HepG2 (cell line): ENCODE results near the gene TNFRSF1B. TPM values are rescaled to one million over a fixed set of nuclear protein-coding genes. Genes with fewer than 3 reads are reported as not detected.

ENCODE experiments used
- ATAC-seq: fragments of 200-7000 bp; cut with Tn5 transposase; 3 replicates; pipeline ENCODE4 v1.9.1; 2020; ENCODE audit warnings: mild to moderate bottlenecking, moderate library complexity
- BruUV-seq: library from RNA; stranded (reverse); fragments of 400-500 nt; replicated peaks from 2 replicates; lab custom pipeline; 2021; lab: Mats Ljungman, UMichigan
- CTCF ChIA-PET: fragments of 300-600 bp; formaldehyde crosslinking; extraction: SDS; loops from one replicate; lab custom pipeline; 2021; ENCODE audit warnings: low total read pairs, inconsistent platforms, low intra/inter-chr PET ratio; lab: Yijun Ruan, JAX
- POLR2A ChIA-PET: fragments of 350-600 bp; sonication (Branson Sonifier 250); formaldehyde crosslinking; loops from one replicate; lab custom pipeline; 2020; ENCODE audit warnings: antibody characterized with exemption, inconsistent platforms; lab: Yijun Ruan, JAX
- DNase-seq: peaks from one replicate; pipeline ENCODE4 v3.0.0-alpha.2; 2015; ENCODE audit warnings: low spot score
- FAIRE-seq: peaks from 3 replicates; lab custom pipeline; 2011; peaks lifted over from hg19 to GRCh38; lab: Jason Lieb, UNC
- H2AFZ ChIP-seq: one replicate; pipeline ENCODE4 v1.6.1; 2011; ENCODE audit warnings: low read length, inconsistent platforms
- H3K27ac ChIP-seq: fragments of 300-600 bp; 3 replicates; pipeline ENCODE4 v1.8.0; 2011; ENCODE audit warnings: mixed run types, mild to moderate bottlenecking, mixed read lengths, low read length, inconsistent platforms; ENCODE audit not compliant: insufficient read depth; ENCODE audit errors: extremely low read length
- H3K27me3 ChIP-seq, 2 experiments: fragments of 200-600 bp in 1 of 2; 2 replicates in 1 of 2; 3 replicates in 1 of 2; pipeline versions ENCODE4 v1.6.0 to v1.8.0; 2011; ENCODE audit warnings: low read length in 2 of 2, mild to moderate bottlenecking in 2 of 2, moderate library complexity in 2 of 2, inconsistent platforms in 1 of 2; ENCODE audit not compliant: insufficient read depth in 2 of 2, control insufficient read depth in 1 of 2
- H3K36me3 ChIP-seq, 2 experiments: fragments of 200-600 bp in 1 of 2; replicated peaks in 1 of 2; 2 replicates in 1 of 2; 3 replicates in 1 of 2; pipeline versions ENCODE4 v1.5.1 to v1.8.0; 2011; ENCODE audit warnings: low read length in 2 of 2, inconsistent platforms in 1 of 2; ENCODE audit not compliant: insufficient read depth in 2 of 2, control insufficient read depth in 1 of 2
- H3K4me1 ChIP-seq: 2 replicates; pipeline ENCODE4 v1.5.1; 2012; ENCODE audit warnings: low read length, inconsistent platforms; ENCODE audit not compliant: insufficient read depth
- H3K4me2 ChIP-seq: 2 replicates; pipeline ENCODE4 v1.6.0; 2011; ENCODE audit warnings: low read depth, low read length, inconsistent platforms
- H3K4me3 ChIP-seq, 3 experiments: fragments of 200-600 bp in 1 of 3; sonication (generic), shearing (Covaris generic) in 1 of 3; replicated peaks in 1 of 3; 2 replicates each; pipeline ENCODE4 v1.5.1; 2011 to 2016; ENCODE audit warnings: low read length in 3 of 3, inconsistent platforms in 2 of 3, low read depth in 2 of 3, mild to moderate bottlenecking in 2 of 3, control low read depth in 1 of 3, mixed read lengths in 1 of 3; ENCODE audit not compliant: insufficient read depth in 1 of 3
- H3K79me2 ChIP-seq: one replicate; pipeline ENCODE4 v1.6.1; 2011; ENCODE audit warnings: low read length, inconsistent platforms; ENCODE audit not compliant: insufficient read depth
- H3K9ac ChIP-seq: 2 replicates; pipeline ENCODE4 v1.6.0; 2011; ENCODE audit warnings: mild to moderate bottlenecking, low read depth, low read length, inconsistent platforms; ENCODE audit not compliant: insufficient read depth
- H3K9me3 ChIP-seq: 2 replicates; pipeline ENCODE4 v1.5.1; 2012; ENCODE audit warnings: mild to moderate bottlenecking, low read length
- H4K20me1 ChIP-seq: 2 replicates; pipeline ENCODE4 v1.6.0; 2011; ENCODE audit warnings: inconsistent platforms, mild to moderate bottlenecking, low read length, moderate library complexity; ENCODE audit not compliant: insufficient read depth
- CREB1 ChIP-seq, 2 experiments: fragments of 450-650 bp in 1 of 2; IDR thresholded peaks; 2 replicates each; pipeline ENCODE4 v1.6.1; 2016 to 2017; ENCODE audit warnings: control low read depth in 1 of 2, mild to moderate bottlenecking in 1 of 2, missing compliant biosample characterization in 1 of 2, missing genetic modification characterization in 1 of 2
- GATAD2A ChIP-seq: IDR thresholded peaks from 2 replicates; pipeline ENCODE4 v1.6.1; 2016
- LCORL ChIP-seq, 2 experiments: fragments of 450-650 bp in 1 of 2; sonication (generic) in 1 of 2; formaldehyde crosslinking in 1 of 2; IDR thresholded peaks; 2 replicates each; pipeline versions ENCODE4 v1.5.0 to v1.6.1; 2017 to 2020; ENCODE audit warnings: antibody characterized with exemption in 1 of 2, missing genetic modification reagents in 1 of 2
- SALL1 ChIP-seq: sonication (generic); formaldehyde crosslinking; IDR thresholded peaks from 2 replicates; pipeline ENCODE4 v1.8.0; 2022; ENCODE audit warnings: mild to moderate bottlenecking, missing genetic modification reagents
- ZKSCAN8 ChIP-seq: IDR thresholded peaks from 2 replicates; pipeline ENCODE4 v1.6.1; 2016; ENCODE audit warnings: borderline replicate concordance, missing genetic modification reagents, missing compliant biosample characterization
- ZNF713 ChIP-seq: sonication (generic); formaldehyde crosslinking; IDR thresholded peaks from 2 replicates; pipeline ENCODE4 v1.4.0; 2020; ENCODE audit warnings: mild to moderate bottlenecking, missing genetic modification reagents
- WGBS: methylation state at CpG from one replicate; pipeline ENCODE4 v1.1.6; 2017; ENCODE audit warnings: low lambda C conversion rate; 5-methylcytosine and 5-hydroxymethylcytosine counted together
- in situ Hi-C: cut with HindIII; loops from 2 replicates; pipeline ENCODE4 v1.10.0; 2017; ENCODE audit warnings: low pct_unique_long_range_greater_than_20kb; ENCODE audit not compliant: extremely low pct_ligation_motif_present
- intact Hi-C: fragments of 100-400 bp; cut with micrococcal nuclease; formaldehyde crosslinking; loops from one replicate; pipeline ENCODE4 v1.10.0; 2022; ENCODE audit not compliant: unreplicated experiment
- polyA plus RNA-seq, 8 experiments: library from polyadenylated mRNA; depleted of rRNA in 3 of 8; stranded (reverse) in 7 of 8; unstranded in 1 of 8; fragments of >200 nt; fragmentation: Illumina TruSeq in 4 of 8; extraction: Trizol in 4 of 8; gene quantifications; 2 replicates each; pipeline versions ENCODE4 v1.2.1 to v1.2.3, GENCODE V29; 2011 to 2016; ENCODE audit warnings: low read depth in 4 of 8, missing spikeins in 1 of 8, mixed read lengths in 1 of 8; ENCODE audit not compliant: insufficient read depth in 1 of 8
- total RNA-seq, 5 experiments: library from RNA; depleted of rRNA; stranded (reverse); fragments of >200 nt; fragmentation: Illumina TruSeq; extraction: Trizol; gene quantifications; 2 replicates each; pipeline ENCODE4 v1.2.3, GENCODE V29; 2016; ENCODE audit warnings: low read depth in 1 of 5
- TF ChIP-seq, protein P1 (sequence below): sonication (generic); formaldehyde crosslinking; IDR thresholded peaks from 2 replicates; pipeline ENCODE4 v1.5.1; 2020; ENCODE audit warnings: mild to moderate bottlenecking, missing genetic modification reagents, moderate library complexity
- TF ChIP-seq, protein P2 (sequence below): IDR thresholded peaks from 2 replicates; pipeline ENCODE4 v1.6.1; 2012; ENCODE audit warnings: inconsistent platforms

The TNFRSF1B gene
- total and polyA plus RNA-seq, 2 of the 13 experiments (the other 11 are each of a cell fraction or from before 2014, with no cell fraction given) = 0.04 to 0.11 TPM

DNA sequence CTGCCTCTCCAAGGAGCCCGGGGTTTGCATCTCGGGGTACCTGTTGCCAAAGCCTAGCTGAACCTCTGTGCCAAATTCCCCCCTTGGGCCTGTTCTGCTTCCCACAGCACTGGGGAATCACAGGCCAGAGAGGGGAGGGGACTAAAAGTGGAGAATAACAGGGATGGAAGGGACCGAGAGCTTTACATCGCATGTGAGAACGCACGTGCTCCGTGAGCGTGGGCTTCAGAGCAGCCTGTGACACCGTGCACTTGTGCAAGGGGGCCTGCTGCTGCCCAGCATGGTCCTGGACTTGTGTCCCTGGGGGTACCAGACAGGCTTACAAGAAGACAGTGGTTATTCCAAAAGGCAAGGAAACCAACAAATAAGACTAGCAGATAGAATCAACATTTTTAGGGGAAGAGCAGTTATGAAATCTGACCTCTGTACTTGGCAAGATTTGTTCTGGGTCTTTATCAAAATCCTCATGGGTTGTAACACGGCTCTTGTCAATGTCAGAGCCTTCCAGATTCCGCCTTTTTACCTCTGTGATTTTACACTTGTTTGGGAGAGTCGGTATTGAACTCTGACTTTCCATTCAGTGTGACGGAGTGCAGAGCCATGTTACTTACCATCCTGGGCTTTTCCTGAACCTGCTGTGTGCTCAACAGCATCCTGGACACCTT is 36.2 kb upstream of the TNFRSF1B start (continued):
- TF ChIP-seq LCORL (IDR thresholded peaks at IDR 0.05) (no peak), LCORL (CRISPR knock-in tag; IDR thresholded peaks at IDR 0.05) (peak; percentile 78; the same call in 1 of the 2 replicates), SALL1 (CRISPR knock-in tag) (peak; percentile 30; the same call in 1 of the 2 replicates), ZNF713 (no peak), GATAD2A (CRISPR knock-in tag) (peak; percentile 23; the same call in 1 of the 2 replicates)
- TF ChIP-seq, protein P1, sequence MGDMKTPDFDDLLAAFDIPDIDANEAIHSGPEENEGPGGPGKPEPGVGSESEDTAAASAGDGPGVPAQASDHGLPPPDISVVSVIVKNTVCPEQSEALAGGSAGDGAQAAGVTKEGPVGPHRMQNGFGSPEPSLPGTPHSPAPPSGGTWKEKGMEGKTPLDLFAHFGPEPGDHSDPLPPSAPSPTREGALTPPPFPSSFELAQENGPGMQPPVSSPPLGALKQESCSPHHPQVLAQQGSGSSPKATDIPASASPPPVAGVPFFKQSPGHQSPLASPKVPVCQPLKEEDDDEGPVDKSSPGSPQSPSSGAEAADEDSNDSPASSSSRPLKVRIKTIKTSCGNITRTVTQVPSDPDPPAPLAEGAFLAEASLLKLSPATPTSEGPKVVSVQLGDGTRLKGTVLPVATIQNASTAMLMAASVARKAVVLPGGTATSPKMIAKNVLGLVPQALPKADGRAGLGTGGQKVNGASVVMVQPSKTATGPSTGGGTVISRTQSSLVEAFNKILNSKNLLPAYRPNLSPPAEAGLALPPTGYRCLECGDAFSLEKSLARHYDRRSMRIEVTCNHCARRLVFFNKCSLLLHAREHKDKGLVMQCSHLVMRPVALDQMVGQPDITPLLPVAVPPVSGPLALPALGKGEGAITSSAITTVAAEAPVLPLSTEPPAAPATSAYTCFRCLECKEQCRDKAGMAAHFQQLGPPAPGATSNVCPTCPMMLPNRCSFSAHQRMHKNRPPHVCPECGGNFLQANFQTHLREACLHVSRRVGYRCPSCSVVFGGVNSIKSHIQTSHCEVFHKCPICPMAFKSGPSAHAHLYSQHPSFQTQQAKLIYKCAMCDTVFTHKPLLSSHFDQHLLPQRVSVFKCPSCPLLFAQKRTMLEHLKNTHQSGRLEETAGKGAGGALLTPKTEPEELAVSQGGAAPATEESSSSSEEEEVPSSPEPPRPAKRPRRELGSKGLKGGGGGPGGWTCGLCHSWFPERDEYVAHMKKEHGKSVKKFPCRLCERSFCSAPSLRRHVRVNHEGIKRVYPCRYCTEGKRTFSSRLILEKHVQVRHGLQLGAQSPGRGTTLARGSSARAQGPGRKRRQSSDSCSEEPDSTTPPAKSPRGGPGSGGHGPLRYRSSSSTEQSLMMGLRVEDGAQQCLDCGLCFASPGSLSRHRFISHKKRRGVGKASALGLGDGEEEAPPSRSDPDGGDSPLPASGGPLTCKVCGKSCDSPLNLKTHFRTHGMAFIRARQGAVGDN = peak; percentile 31; the same call in 1 of the 2 replicates
- TF ChIP-seq, protein P2, sequence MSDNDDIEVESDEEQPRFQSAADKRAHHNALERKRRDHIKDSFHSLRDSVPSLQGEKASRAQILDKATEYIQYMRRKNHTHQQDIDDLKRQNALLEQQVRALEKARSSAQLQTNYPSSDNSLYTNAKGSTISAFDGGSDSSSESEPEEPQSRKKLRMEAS = peak; percentile 36; the same call in 1 of the 2 replicates

DNA sequence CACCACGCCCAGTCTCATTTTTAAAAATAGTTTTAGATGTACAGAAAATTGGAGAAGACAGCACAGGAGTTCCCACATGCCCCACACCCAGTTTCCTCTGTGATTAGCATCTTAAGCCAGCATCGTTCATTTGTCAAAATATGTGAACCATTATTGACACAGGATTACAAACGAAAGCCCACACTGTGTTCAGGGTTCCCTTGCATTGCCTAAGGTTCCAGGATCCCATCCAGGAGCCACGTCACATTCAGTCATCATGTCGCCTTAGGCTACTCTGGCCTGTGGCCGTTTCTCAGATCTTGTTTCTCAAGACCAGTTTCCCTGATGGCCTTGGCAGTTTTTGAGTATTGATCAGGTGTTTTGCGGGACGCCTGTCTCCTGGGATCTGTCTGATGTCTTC is 34.7 kb upstream of the TNFRSF1B start:
- no peak overlapping the region for H2AFZ ChIP-seq
- BruUV-seq = no TSS peak
- ChIA-PET POLR2A (no interaction called here), CTCF (no interaction called here)
- no peaks in the 10 kb centered on the region for H4K20me1 ChIP-seq
- TF ChIP-seq CREB1 (IDR thresholded peaks at IDR 0.05) (peak; percentile 42), CREB1 (CRISPR knock-in tag; IDR thresholded peaks at IDR 0.05) (no peak), ZKSCAN8 (CRISPR knock-in tag) (no peak)
- DNase-seq (no peak), FAIRE-seq (no peak), ATAC-seq (no peak)
- H3K27ac ChIP-seq = no peak overlapping the region
- peaks cover 0 to 21% of the 10 kb centered on the region in 2 experiments; a peak in 4 of 5 replicates for H3K27me3 ChIP-seq
- H3K9me3 ChIP-seq = no peaks in the 10 kb centered on the region
- in situ Hi-C loops = no loop called here
- no peak overlapping the region for H3K4me3 ChIP-seq
- no peaks in the 10 kb centered on the region for H3K36me3 ChIP-seq
- H3K79me2 ChIP-seq = no peaks in the 10 kb centered on the region
- WGBS = 38% methylated on average over 8 of the region's 8 CpGs
- H3K4me2 ChIP-seq = no peak overlapping the region
- intact Hi-C loops = no loop called here
- H3K9ac ChIP-seq = no peak overlapping the region
- H3K4me1 ChIP-seq = peaks cover 25% of the 10 kb centered on the region
